Measurements from ENCODE around the gene CHADL. TPM values are rescaled to one million over a fixed set of nuclear protein-coding genes. Genes with fewer than 3 reads are reported as not detected.
"Not testable (repeated sequence)": the region's sequence is repeated elsewhere in the genome, so short reads cannot be mapped to it uniquely, and the experiment has no call there.

Gene CHADL
- total RNA-seq, 1 donor from 2014 or later = 3.4 TPM

- H3K4me3 ChIP-seq = no peak overlapping the region
- DNase-seq = no peak
- peaks cover 90% of the 10 kb centered on the region for H3K36me3 ChIP-seq
- no peak overlapping the region for H3K27ac ChIP-seq
- H3K27me3 ChIP-seq = no peaks in the 10 kb centered on the region
- intact Hi-C loops (cut with DNase I) = no loop called here
- no peaks in the 10 kb centered on the region for H3K9me3 ChIP-seq
- no peaks in the 10 kb centered on the region for H3K4me1 ChIP-seq
- TF ChIP-seq, protein P1, sequence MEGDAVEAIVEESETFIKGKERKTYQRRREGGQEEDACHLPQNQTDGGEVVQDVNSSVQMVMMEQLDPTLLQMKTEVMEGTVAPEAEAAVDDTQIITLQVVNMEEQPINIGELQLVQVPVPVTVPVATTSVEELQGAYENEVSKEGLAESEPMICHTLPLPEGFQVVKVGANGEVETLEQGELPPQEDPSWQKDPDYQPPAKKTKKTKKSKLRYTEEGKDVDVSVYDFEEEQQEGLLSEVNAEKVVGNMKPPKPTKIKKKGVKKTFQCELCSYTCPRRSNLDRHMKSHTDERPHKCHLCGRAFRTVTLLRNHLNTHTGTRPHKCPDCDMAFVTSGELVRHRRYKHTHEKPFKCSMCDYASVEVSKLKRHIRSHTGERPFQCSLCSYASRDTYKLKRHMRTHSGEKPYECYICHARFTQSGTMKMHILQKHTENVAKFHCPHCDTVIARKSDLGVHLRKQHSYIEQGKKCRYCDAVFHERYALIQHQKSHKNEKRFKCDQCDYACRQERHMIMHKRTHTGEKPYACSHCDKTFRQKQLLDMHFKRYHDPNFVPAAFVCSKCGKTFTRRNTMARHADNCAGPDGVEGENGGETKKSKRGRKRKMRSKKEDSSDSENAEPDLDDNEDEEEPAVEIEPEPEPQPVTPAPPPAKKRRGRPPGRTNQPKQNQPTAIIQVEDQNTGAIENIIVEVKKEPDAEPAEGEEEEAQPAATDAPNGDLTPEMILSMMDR (IDR thresholded peaks at IDR 0.05) = no peak
- no peak for ATAC-seq
Measured at GRCh38 chr22:41261541-41262249, 21.0 kb upstream of the CHADL start.

- Histone ChIP-seq H3K27me3 (no peaks in the 10 kb centered on the region), H3K36me3 (peaks cover 88% of the 10 kb centered on the region), H3K4me1 (no peaks in the 10 kb centered on the region), H3K4me3 (no peak overlapping the region), H3K27ac (no peak overlapping the region), H3K9me3 (no peaks in the 10 kb centered on the region)
- no peak for DNase-seq
- TF ChIP-seq, protein P1 (IDR thresholded peaks at IDR 0.05) = no peak
- intact Hi-C loops (cut with DNase I) = no loop called here
- no peak for ATAC-seq
Measured at GRCh38 chr22:41260871-41261270, 20.1 kb upstream of the CHADL start.

DNA sequence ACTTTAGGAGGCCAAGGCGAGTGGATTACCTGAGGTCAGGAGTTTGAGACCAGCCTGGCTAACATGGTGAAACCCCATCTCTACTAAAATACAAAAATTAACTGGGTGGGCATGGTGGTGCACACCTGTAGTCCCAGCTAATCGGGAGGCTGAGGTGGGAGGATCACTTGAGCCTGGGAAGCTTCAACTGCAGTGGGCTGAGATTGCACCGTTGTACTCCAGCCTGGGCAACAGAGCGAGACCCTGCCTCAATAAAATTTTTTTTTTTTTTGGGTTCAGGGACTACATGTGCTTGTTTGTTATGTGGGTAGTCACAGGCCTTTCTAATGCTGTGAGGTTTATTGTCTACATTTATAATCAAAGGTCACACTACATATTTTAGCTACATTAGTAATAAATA lies 19.0 kb upstream of the CHADL start:
- DNase-seq; H3K27ac ChIP-seq; H3K27me3 ChIP-seq; H3K9me3 ChIP-seq; intact Hi-C loops (cut with DNase I); H3K4me1 ChIP-seq; H3K4me3 ChIP-seq; ATAC-seq: not testable (repeated sequence)
- peaks cover 90% of the 10 kb centered on the region for H3K36me3 ChIP-seq

- Histone ChIP-seq H3K27me3 (no peaks in the 10 kb centered on the region), H3K27ac (no peak overlapping the region), H3K4me1 (no peaks in the 10 kb centered on the region), H3K4me3 (no peak overlapping the region), H3K9me3 (no peaks in the 10 kb centered on the region), H3K36me3 (peaks cover 84% of the 10 kb centered on the region)
- TF ChIP-seq, protein P1 (IDR thresholded peaks at IDR 0.05) = no peak
- ATAC-seq (no peak), DNase-seq (no peak)
- intact Hi-C loops (cut with DNase I) = no loop called here
Measured at GRCh38 chr22:41257696-41258095, 17.0 kb upstream of the CHADL start.

GRCh38 chr22:41256254-41257253 lies 15.8 kb upstream of the CHADL start:
- no peak overlapping the region for H3K4me3 ChIP-seq
- peaks cover 84% of the 10 kb centered on the region for H3K36me3 ChIP-seq
- intact Hi-C loops (cut with DNase I) = no loop called here
- TF ChIP-seq, protein P1 (IDR thresholded peaks at IDR 0.05) = no peak
- H3K9me3 ChIP-seq = no peaks in the 10 kb centered on the region
- H3K27me3 ChIP-seq = no peaks in the 10 kb centered on the region
- ATAC-seq = no peak
- DNase-seq = no peak
- no peak overlapping the region for H3K27ac ChIP-seq
- H3K4me1 ChIP-seq = no peaks in the 10 kb centered on the region

DNA sequence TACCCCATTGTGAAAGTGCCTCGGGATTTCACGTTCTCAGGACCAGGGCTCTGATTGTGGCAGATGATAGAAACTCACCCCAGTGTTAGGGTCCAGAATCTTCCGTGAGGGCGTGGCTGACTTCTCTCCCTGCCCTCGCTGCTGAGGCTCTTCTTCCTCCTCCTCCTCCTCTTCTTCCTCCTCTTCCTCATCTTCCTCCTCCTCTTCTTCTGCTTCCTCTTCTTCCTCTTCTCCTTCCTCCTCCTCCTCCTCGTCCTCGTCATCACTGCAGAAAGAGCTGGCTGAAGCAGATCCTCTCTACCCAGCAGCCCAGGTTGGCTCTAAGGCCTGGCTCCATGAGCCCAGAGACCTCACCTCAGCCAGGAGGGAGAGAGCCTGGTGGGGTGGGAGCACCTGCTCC lies 13.5 kb upstream of the CHADL start:
- intact Hi-C loops (cut with DNase I) = no loop called here
- peaks cover 85% of the 10 kb centered on the region for H3K36me3 ChIP-seq
- ATAC-seq (no peak), DNase-seq (no peak)
- H3K27ac ChIP-seq = no peak overlapping the region
- H3K4me3 ChIP-seq = no peak overlapping the region
- H3K27me3 ChIP-seq = no peaks in the 10 kb centered on the region
- TF ChIP-seq, protein P1 (IDR thresholded peaks at IDR 0.05) = no peak
- no peaks in the 10 kb centered on the region for H3K4me1 ChIP-seq
- H3K9me3 ChIP-seq = no peaks in the 10 kb centered on the region
